Trophoblast cell (in vitro differentiated cells and primary cell): ENCODE measurements around the gene HOMER1.

Source experiments
- DNase-seq, 2 donors: peaks; one replicate each; pipeline ENCODE4 v3.0.0-alpha.2; 2016
- H2AFZ ChIP-seq: 2 replicates; pipeline ENCODE4 v1.6.1; 2013; ENCODE audit warnings: low read length, moderate library complexity, mild to moderate bottlenecking; ENCODE audit not compliant: insufficient read depth, poor library complexity
- H2AK5ac ChIP-seq: 2 replicates; pipeline ENCODE4 v1.6.1; 2013; ENCODE audit warnings: mild to moderate bottlenecking, low read length
- H2BK120ac ChIP-seq: 2 replicates; pipeline ENCODE4 v1.6.1; 2013; ENCODE audit warnings: low read length, mild to moderate bottlenecking, moderate library complexity; ENCODE audit not compliant: insufficient read depth, poor library complexity
- H2BK12ac ChIP-seq: 2 replicates; pipeline ENCODE4 v1.6.1; 2013; ENCODE audit warnings: mild to moderate bottlenecking, low read length, moderate library complexity
- H2BK5ac ChIP-seq: 2 replicates; pipeline ENCODE4 v1.6.1; 2013; ENCODE audit warnings: low read length, low read depth, moderate library complexity, mild to moderate bottlenecking; ENCODE audit not compliant: poor library complexity
- H3K14ac ChIP-seq: 2 replicates; pipeline ENCODE4 v1.6.1; 2013; ENCODE audit warnings: mild to moderate bottlenecking, low read length
- H3K18ac ChIP-seq: 2 replicates; pipeline ENCODE4 v1.6.1; 2013; ENCODE audit warnings: mild to moderate bottlenecking, low read length
- H3K23ac ChIP-seq: 2 replicates; pipeline ENCODE4 v1.6.1; 2013; ENCODE audit warnings: low read length
- H3K27ac ChIP-seq: 2 replicates; pipeline ENCODE4 v1.5.1; 2013; ENCODE audit warnings: low read depth, mild to moderate bottlenecking, inconsistent platforms, low read length, moderate library complexity
- H3K27me3 ChIP-seq: 2 replicates; pipeline ENCODE4 v1.6.1; 2013; ENCODE audit warnings: inconsistent platforms, mild to moderate bottlenecking, low read length, moderate library complexity; ENCODE audit not compliant: insufficient read depth
- H3K36me3 ChIP-seq, 2 experiments: 1 replicate in 1 of 2; 2 replicates in 1 of 2; pipeline ENCODE4 v1.6.1; 2013; ENCODE audit warnings: low read length in 2 of 2, mild to moderate bottlenecking in 2 of 2, moderate library complexity in 1 of 2; ENCODE audit not compliant: insufficient read depth in 2 of 2, control insufficient read depth in 1 of 2
- H3K4ac ChIP-seq: 2 replicates; pipeline ENCODE4 v1.6.1; 2013; ENCODE audit warnings: low read depth, mild to moderate bottlenecking, low read length, moderate library complexity
- H3K4me1 ChIP-seq, 2 experiments: 1 replicate in 1 of 2; 2 replicates in 1 of 2; pipeline ENCODE4 v1.6.1; 2013; ENCODE audit warnings: low read length in 2 of 2, mild to moderate bottlenecking in 2 of 2, moderate library complexity in 1 of 2; ENCODE audit not compliant: insufficient read depth in 2 of 2, control insufficient read depth in 1 of 2
- H3K4me2 ChIP-seq: 2 replicates; pipeline ENCODE4 v1.6.1; 2013; ENCODE audit warnings: inconsistent platforms, mild to moderate bottlenecking, low read length, moderate library complexity
- H3K4me3 ChIP-seq: 2 replicates; pipeline ENCODE4 v1.5.1; 2013; ENCODE audit warnings: mild to moderate bottlenecking, low read depth, low read length, inconsistent platforms
- H3K79me1 ChIP-seq: one replicate; pipeline ENCODE4 v1.6.1; 2013; ENCODE audit warnings: low read length
- H3K79me2 ChIP-seq: 2 replicates; pipeline ENCODE4 v1.6.1; 2013; ENCODE audit warnings: low read length, mild to moderate bottlenecking; ENCODE audit not compliant: control insufficient read depth, insufficient read depth, poor library complexity
- H3K9ac ChIP-seq: 2 replicates; pipeline ENCODE4 v1.6.1; 2013; ENCODE audit warnings: mild to moderate bottlenecking, low read length
- H3K9me3 ChIP-seq: 2 replicates; pipeline ENCODE4 v1.6.1; 2013; ENCODE audit warnings: low read depth, mild to moderate bottlenecking, control low read depth, inconsistent platforms, low read length; ENCODE audit not compliant: insufficient read depth
- H4K12ac ChIP-seq: 2 replicates; pipeline ENCODE4 v1.6.1; 2013; ENCODE audit warnings: low read depth, mild to moderate bottlenecking, low read length, moderate library complexity
- H4K8ac ChIP-seq: 2 replicates; pipeline ENCODE4 v1.6.1; 2013; ENCODE audit warnings: low read depth, mild to moderate bottlenecking, low read length, moderate library complexity
- H4K91ac ChIP-seq: one replicate; pipeline ENCODE4 v1.6.1; 2013; ENCODE audit warnings: low read depth, mild to moderate bottlenecking, low read length, moderate library complexity
- WGBS: extraction: QIAGEN DNeasy Blood & Tissue Kit; methylation state at CpG from one replicate; pipeline ENCODE4 v1.1.7; 2013; ENCODE audit warnings: missing lambda C conversion rate; ENCODE audit not compliant: insufficient read length, insufficient coverage; ENCODE audit errors: extremely low coverage; 5-methylcytosine and 5-hydroxymethylcytosine counted together

The HOMER1 gene

GRCh38 chr5:79526928-79527327 is 13.0 kb upstream of the HOMER1 start:
- peaks cover 0 to 2% of the 10 kb centered on the region in 2 experiments for H3K4me1 ChIP-seq
- no peak overlapping the region for H3K4ac ChIP-seq
- no peaks in the 10 kb centered on the region for H3K79me1 ChIP-seq
- H2AFZ ChIP-seq: no peak overlapping the region
- no peak overlapping the region for H3K14ac ChIP-seq
- no peaks in the 10 kb centered on the region for H3K27me3 ChIP-seq
- H3K4me3 ChIP-seq: no peak overlapping the region
- H4K12ac ChIP-seq: no peak overlapping the region
- H3K27ac ChIP-seq: no peak overlapping the region
- no peaks in the 10 kb centered on the region for H3K79me2 ChIP-seq
- no peak overlapping the region for H4K91ac ChIP-seq
- no peaks in the 10 kb centered on the region for H3K36me3 ChIP-seq
- no peaks in the 10 kb centered on the region for H3K9me3 ChIP-seq
- H2BK120ac ChIP-seq: no peak overlapping the region
- H2BK5ac ChIP-seq: no peak overlapping the region
- no peak overlapping the region for H3K18ac ChIP-seq
- DNase-seq: peak in 1 of 2 donors; percentile 38
- no peak overlapping the region for H2BK12ac ChIP-seq
- no peak overlapping the region for H3K4me2 ChIP-seq
- H3K9ac ChIP-seq: no peak overlapping the region
- no CpG with 5 or more reads among the region's 5 CpGs for WGBS
- H3K23ac ChIP-seq: no peak overlapping the region
- no peak overlapping the region for H2AK5ac ChIP-seq
- no peak overlapping the region for H4K8ac ChIP-seq

DNA sequence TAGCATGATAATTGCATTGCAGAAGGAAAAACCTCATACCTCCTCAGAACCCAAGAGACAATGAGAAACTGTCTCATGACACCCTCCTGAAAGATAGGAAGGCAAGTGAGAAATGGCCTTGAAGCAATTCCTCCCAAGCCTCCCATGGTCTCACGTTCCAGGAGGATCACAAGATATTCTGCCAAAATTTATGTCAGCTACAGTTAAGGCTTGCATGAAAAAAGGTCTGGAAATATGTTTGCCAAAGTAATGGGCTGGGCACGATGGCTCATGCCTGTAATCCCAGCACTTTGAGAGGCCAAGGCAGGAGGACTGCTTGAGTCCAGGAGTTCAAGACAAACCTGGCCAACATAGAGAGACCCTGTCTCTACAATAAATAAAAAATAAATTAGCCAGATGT is 12.6 kb upstream of the HOMER1 start:
- Histone ChIP-seq H3K23ac (no peak overlapping the region), H3K18ac (no peak overlapping the region), H3K9ac (no peak overlapping the region), H2BK5ac (no peak overlapping the region), H3K4me3 (no peak overlapping the region), H2BK12ac (no peak overlapping the region), H4K12ac (no peak overlapping the region), H3K79me1 (no peaks in the 10 kb centered on the region), H3K14ac (no peak overlapping the region), H3K4me2 (no peak overlapping the region), H4K8ac (no peak overlapping the region), H3K9me3 (no peaks in the 10 kb centered on the region), H2BK120ac (no peak overlapping the region), H3K4me1 (peaks cover 0 to 2% of the 10 kb centered on the region in 2 experiments), H3K79me2 (no peaks in the 10 kb centered on the region), H4K91ac (no peak overlapping the region), H3K27ac (no peak overlapping the region), H2AK5ac (no peak overlapping the region), H3K4ac (no peak overlapping the region), H2AFZ (no peak overlapping the region), H3K36me3 (no peaks in the 10 kb centered on the region), H3K27me3 (no peaks in the 10 kb centered on the region)
- peak in 1 of 2 donors; percentile 80 for DNase-seq
- WGBS: no CpG with 5 or more reads among the region's 2 CpGs

DNA sequence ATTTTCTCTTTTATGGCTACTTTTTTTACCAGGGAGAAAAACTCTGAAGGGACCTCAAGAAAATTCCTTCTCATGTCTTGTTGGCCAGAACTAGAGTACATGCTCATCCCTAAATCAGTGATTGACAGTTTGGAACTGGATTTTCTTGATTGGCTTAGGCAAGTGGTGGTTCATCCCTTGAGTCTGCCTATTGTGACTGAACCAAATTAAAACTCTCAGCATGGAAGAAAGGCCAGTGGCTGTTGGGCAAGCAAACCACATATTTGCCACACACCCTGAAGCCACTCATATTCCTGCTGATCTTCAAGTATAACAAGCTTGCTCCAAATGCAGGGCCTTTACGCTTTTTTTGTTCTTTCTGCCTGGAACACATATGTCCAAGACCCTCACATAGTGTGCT is 7.2 kb upstream of the HOMER1 start:
- no peak overlapping the region for H3K27ac ChIP-seq
- peaks cover 5% of the 10 kb centered on the region for H3K79me1 ChIP-seq
- no peaks in the 10 kb centered on the region for H3K36me3 ChIP-seq
- no peak overlapping the region for H3K4me2 ChIP-seq
- H2BK5ac ChIP-seq: no peak overlapping the region
- H4K12ac ChIP-seq: no peak overlapping the region
- peak in 1 of 2 donors; percentile 20 for DNase-seq
- H3K79me2 ChIP-seq: peaks cover 1% of the 10 kb centered on the region
- no peak overlapping the region for H3K4ac ChIP-seq
- no peak overlapping the region for H2BK120ac ChIP-seq
- H3K23ac ChIP-seq: no peak overlapping the region
- no peak overlapping the region for H4K8ac ChIP-seq
- H4K91ac ChIP-seq: no peak overlapping the region
- H2AFZ ChIP-seq: no peak overlapping the region
- no peak overlapping the region for H3K9ac ChIP-seq
- H3K4me3 ChIP-seq: no peak overlapping the region
- peaks cover 2% of the 10 kb centered on the region for H3K9me3 ChIP-seq
- no CpG with 5 or more reads among the region's 1 CpG for WGBS
- H3K18ac ChIP-seq: no peak overlapping the region
- no peak overlapping the region for H2AK5ac ChIP-seq
- no peak overlapping the region for H2BK12ac ChIP-seq
- H3K14ac ChIP-seq: no peak overlapping the region
- H3K4me1 ChIP-seq: peaks cover 8 to 9% of the 10 kb centered on the region in 2 experiments
- H3K27me3 ChIP-seq: no peaks in the 10 kb centered on the region

DNA sequence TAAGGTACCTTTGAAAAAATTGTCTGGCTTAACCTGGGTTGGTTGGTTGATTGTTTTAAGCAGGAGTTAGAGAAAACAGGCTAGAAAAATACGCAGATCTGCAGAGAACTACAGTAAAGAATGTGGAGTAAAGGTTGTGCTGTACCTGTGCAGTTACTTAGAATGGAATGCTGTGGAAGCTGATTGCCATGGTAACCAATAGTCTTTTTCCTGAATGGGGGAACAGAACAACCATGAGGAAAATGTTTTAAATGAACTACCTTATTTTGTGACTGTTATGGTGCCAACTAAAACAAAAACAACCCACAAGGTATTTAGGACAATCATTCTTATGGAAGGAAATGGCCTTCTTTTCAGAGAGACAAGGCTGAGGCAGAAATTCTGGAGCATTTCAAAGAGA is 4.8 kb upstream of the HOMER1 start:
- H3K4me1 ChIP-seq: peaks cover 8 to 9% of the 10 kb centered on the region in 2 experiments
- H4K91ac ChIP-seq: no peak overlapping the region
- H2AK5ac ChIP-seq: no peak overlapping the region
- H2BK12ac ChIP-seq: no peak overlapping the region
- peak; percentile 38 to 92 for DNase-seq
- WGBS: no CpG with 5 or more reads among the region's 1 CpG
- H3K27me3 ChIP-seq: no peaks in the 10 kb centered on the region
- H3K79me1 ChIP-seq: peaks cover 13% of the 10 kb centered on the region
- peaks cover 7% of the 10 kb centered on the region for H3K79me2 ChIP-seq
- no peak overlapping the region for H4K12ac ChIP-seq
- no peak overlapping the region for H2BK120ac ChIP-seq
- H2BK5ac ChIP-seq: no peak overlapping the region
- H3K23ac ChIP-seq: no peak overlapping the region
- peak overlapping the region; percentile 30 for H3K4me2 ChIP-seq
- H2AFZ ChIP-seq: no peak overlapping the region
- H3K36me3 ChIP-seq: no peaks in the 10 kb centered on the region
- H3K4me3 ChIP-seq: no peak overlapping the region
- no peak overlapping the region for H3K4ac ChIP-seq
- no peak overlapping the region for H4K8ac ChIP-seq
- H3K18ac ChIP-seq: no peak overlapping the region
- H3K14ac ChIP-seq: no peak overlapping the region
- no peak overlapping the region for H3K9ac ChIP-seq
- peak overlapping the region; percentile 85 for H3K27ac ChIP-seq
- H3K9me3 ChIP-seq: peaks cover 2% of the 10 kb centered on the region
